ENCODE results near the gene CUX1.

Gene CUX1

DNA sequence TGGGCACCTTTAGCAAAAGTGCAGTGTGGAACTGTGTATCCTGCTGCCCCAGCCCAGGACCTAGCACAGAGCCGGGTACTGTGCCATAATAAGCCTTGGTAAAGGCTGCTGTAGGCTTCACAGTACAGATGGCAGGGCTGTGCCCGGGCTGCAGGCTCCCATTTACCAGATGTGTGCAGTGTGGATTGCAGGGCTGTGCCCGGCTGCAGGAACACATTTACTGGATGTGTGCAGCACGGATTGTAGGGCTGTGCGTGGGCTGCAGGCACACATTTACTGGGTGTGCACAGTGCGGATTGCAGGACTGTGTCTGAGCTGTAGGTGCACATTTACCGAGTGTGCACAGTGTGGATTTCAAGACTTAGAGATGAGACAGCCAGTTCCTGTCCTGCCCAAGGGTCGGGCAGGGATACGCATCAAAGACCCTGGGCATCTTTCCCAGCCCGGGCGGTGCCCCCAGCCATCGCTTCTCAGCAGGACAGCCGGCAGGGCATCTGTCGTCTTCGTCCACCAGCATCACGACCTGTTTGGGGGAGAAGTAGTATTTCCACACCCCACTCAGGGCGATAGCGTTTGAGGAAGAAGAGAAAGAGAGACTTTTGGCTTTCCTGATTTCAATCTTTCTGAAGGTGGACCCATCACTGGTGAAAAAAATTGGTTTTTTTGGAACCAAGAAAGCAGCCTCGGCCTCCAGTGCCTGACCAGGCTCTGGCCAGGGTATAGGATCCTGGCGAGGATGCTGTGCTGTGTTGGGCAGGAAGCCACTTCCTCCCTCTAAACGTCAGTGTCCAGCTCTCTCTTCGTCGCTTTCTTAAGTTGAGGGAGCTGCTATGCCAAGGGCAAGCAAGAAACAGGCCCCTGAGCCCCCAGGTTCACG lies 180.8 kb downstream of the CUX1 start:
- TF ChIP-seq REST (IDR thresholded peaks at IDR 0.05; ENCODE audit: low read depth) (no peak), YY1 (IDR thresholded peaks at IDR 0.05; ENCODE audit: low read depth) (no peak), RAD21 (IDR thresholded peaks at IDR 0.05; ENCODE audit: low read depth) (no peak), ZBTB7A (IDR thresholded peaks at IDR 0.05; ENCODE audit: low read depth) (no peak), TCF12 (IDR thresholded peaks at IDR 0.05; ENCODE audit: low read depth) (no peak), CEBPB (IDR thresholded peaks at IDR 0.05) (no peak), TAF1 (IDR thresholded peaks at IDR 0.05; ENCODE audit: low read depth) (no peak), MAX (IDR thresholded peaks at IDR 0.05) (no peak), NFIC (IDR thresholded peaks at IDR 0.05) (no peak), USF1 (IDR thresholded peaks at IDR 0.05) (no peak), EP300 (IDR thresholded peaks at IDR 0.05; ENCODE audit: borderline replicate concordance) (no peak), EGR1 (IDR thresholded peaks at IDR 0.05) (no peak)

DNA sequence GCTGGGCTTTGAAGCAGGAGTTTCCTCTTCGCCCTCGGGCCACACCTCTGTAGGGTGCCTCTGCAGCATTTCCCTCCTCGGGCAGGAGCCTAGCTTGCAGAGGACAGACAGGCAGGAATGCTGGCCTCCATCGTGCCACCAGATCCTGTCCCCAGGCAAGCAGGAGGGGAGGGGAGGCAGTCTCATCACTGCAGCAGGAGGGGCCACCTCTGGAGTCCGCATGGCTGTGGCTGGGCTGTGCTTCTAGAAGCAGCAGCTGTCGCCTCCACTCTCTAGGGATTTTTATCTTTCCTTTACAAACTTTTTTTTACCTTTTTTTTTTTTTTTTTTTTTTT lies 181.4 kb downstream of the CUX1 start:
- TF ChIP-seq MAX (IDR thresholded peaks at IDR 0.05): no peak
- no peak for TF ChIP-seq TAF1 (IDR thresholded peaks at IDR 0.05; ENCODE audit: low read depth)
- TF ChIP-seq ZBTB7A (IDR thresholded peaks at IDR 0.05; ENCODE audit: low read depth): no peak
- TF ChIP-seq RAD21 (IDR thresholded peaks at IDR 0.05; ENCODE audit: low read depth): no peak
- TF ChIP-seq TCF12 (IDR thresholded peaks at IDR 0.05; ENCODE audit: low read depth): no peak
- no peak for TF ChIP-seq EP300 (IDR thresholded peaks at IDR 0.05; ENCODE audit: borderline replicate concordance)
- TF ChIP-seq CREB1 (IDR thresholded peaks at IDR 0.05; ENCODE audit: low read depth): no peak
- TF ChIP-seq YY1 (IDR thresholded peaks at IDR 0.05; ENCODE audit: low read depth): no peak

- TF ChIP-seq TEAD4 (IDR thresholded peaks at IDR 0.05) (no peak), EP300 (IDR thresholded peaks at IDR 0.05; ENCODE audit: borderline replicate concordance) (no peak), USF1 (IDR thresholded peaks at IDR 0.05) (no peak), EGR1 (IDR thresholded peaks at IDR 0.05) (no peak), YY1 (IDR thresholded peaks at IDR 0.05; ENCODE audit: low read depth) (no peak), FOXM1 (IDR thresholded peaks at IDR 0.05; ENCODE audit: borderline replicate concordance, low read depth) (no peak), ZBTB7A (IDR thresholded peaks at IDR 0.05; ENCODE audit: low read depth) (no peak), NFIC (IDR thresholded peaks at IDR 0.05) (no peak), TCF12 (IDR thresholded peaks at IDR 0.05; ENCODE audit: low read depth) (no peak), RAD21 (IDR thresholded peaks at IDR 0.05; ENCODE audit: low read depth) (no peak), CEBPB (IDR thresholded peaks at IDR 0.05) (no peak), MAX (IDR thresholded peaks at IDR 0.05) (no peak), REST (IDR thresholded peaks at IDR 0.05; ENCODE audit: low read depth) (no peak), TAF1 (IDR thresholded peaks at IDR 0.05; ENCODE audit: low read depth) (no peak), CREB1 (IDR thresholded peaks at IDR 0.05; ENCODE audit: low read depth) (no peak)
These were observed 182.0 kb downstream of the CUX1 start for GRCh38 chr7:101999393-101999792.

GRCh38 chr7:102000123-102000522 lies 182.7 kb downstream of the CUX1 start:
- TF ChIP-seq EGR1 (IDR thresholded peaks at IDR 0.05) (no peak), TEAD4 (IDR thresholded peaks at IDR 0.05) (no peak), YY1 (IDR thresholded peaks at IDR 0.05; ENCODE audit: low read depth) (no peak), TCF12 (IDR thresholded peaks at IDR 0.05; ENCODE audit: low read depth) (no peak), REST (IDR thresholded peaks at IDR 0.05; ENCODE audit: low read depth) (no peak), FOXM1 (IDR thresholded peaks at IDR 0.05; ENCODE audit: borderline replicate concordance, low read depth) (no peak), USF1 (IDR thresholded peaks at IDR 0.05) (no peak), TAF1 (IDR thresholded peaks at IDR 0.05; ENCODE audit: low read depth) (no peak), NFIC (IDR thresholded peaks at IDR 0.05) (no peak), CREB1 (IDR thresholded peaks at IDR 0.05; ENCODE audit: low read depth) (no peak), MAX (IDR thresholded peaks at IDR 0.05) (no peak), CEBPB (IDR thresholded peaks at IDR 0.05) (no peak), RAD21 (IDR thresholded peaks at IDR 0.05; ENCODE audit: low read depth) (no peak), ZBTB7A (IDR thresholded peaks at IDR 0.05; ENCODE audit: low read depth) (no peak), EP300 (IDR thresholded peaks at IDR 0.05; ENCODE audit: borderline replicate concordance) (no peak)
